Retinal pigment epithelial cell (primary cell): ENCODE measurements around the gene ASPM.

Experiments used
- DNase-seq: peaks from one replicate; pipeline ENCODE4 v3.0.0-alpha.2; 2010; ENCODE audit warnings: low read depth
- H3K4me3 ChIP-seq: 2 replicates; pipeline ENCODE4 v1.5.1; 2011; ENCODE audit warnings: mild to moderate bottlenecking, low read length, control low read depth, moderate library complexity
- TF ChIP-seq, protein P1 (sequence below): conservative IDR thresholded peaks from 2 replicates; pipeline ENCODE4 v1.5.1; 2011; ENCODE audit warnings: low read depth, low read length, control low read depth, inconsistent platforms

Gene ASPM

DNA sequence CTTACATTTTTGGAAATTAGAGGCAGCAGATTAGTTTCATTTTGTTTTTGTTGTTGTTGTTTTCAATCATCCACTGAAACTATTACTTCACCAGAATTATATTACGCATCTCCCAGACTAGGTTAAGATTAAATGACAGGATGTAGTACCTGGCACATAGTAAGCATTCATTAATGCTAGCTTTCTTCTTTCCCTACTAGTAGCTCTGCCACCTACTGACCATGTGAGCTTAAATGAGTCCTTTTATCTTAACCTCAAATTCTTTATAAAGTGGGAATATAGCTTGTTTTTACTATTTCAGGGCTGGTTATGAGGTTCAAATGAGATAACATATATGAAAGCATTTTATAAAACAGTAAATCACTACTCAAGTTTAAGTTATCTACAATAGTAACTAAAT, 10.2 kb upstream of the ASPM start:
- H3K4me3 ChIP-seq: no peak overlapping the region
- TF ChIP-seq, protein P1, sequence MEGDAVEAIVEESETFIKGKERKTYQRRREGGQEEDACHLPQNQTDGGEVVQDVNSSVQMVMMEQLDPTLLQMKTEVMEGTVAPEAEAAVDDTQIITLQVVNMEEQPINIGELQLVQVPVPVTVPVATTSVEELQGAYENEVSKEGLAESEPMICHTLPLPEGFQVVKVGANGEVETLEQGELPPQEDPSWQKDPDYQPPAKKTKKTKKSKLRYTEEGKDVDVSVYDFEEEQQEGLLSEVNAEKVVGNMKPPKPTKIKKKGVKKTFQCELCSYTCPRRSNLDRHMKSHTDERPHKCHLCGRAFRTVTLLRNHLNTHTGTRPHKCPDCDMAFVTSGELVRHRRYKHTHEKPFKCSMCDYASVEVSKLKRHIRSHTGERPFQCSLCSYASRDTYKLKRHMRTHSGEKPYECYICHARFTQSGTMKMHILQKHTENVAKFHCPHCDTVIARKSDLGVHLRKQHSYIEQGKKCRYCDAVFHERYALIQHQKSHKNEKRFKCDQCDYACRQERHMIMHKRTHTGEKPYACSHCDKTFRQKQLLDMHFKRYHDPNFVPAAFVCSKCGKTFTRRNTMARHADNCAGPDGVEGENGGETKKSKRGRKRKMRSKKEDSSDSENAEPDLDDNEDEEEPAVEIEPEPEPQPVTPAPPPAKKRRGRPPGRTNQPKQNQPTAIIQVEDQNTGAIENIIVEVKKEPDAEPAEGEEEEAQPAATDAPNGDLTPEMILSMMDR: peak; percentile 38
- DNase-seq: no peak

DNA sequence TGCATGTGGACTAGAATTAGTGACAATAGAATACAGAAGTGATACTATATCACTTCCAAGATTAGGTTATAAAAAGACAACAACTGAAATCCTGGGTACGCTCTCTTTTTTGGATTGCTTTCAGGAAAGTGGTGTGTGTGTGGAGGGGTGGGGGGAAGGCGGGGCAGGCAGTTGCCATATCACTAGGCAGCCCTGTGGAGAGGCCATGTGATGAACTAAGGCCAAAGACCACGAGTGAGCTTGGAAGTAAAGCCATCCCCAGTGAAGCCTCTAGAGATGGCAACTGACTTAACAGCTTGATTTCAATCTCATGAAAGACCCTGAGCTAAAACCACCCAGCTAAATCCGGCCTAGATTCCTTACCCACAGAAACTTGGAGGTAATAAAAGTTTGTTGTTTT, 6.2 kb upstream of the ASPM start:
- TF ChIP-seq, protein P1: no peak
- no peak overlapping the region for H3K4me3 ChIP-seq
- no peak for DNase-seq

DNA sequence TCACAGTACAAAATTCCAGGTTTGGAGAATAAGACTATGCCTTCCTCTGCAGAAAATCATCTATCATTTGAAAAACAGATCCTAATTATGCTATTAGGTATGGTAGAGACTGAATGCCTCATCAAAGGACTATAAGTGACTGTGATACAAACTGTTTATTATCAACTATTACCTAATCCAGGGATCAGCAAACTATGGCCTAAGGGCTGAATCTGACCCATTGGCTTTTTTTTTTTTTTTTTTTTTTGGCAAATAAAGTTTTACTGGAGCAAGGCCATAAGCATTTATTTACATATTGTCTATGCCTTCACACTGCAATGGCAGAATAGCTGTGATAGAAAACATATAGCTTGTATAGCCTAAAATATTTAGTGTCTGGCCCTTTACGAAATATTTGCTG, 4.7 kb upstream of the ASPM start:
- DNase-seq: no peak
- TF ChIP-seq, protein P1: no peak
- no peak overlapping the region for H3K4me3 ChIP-seq

DNA sequence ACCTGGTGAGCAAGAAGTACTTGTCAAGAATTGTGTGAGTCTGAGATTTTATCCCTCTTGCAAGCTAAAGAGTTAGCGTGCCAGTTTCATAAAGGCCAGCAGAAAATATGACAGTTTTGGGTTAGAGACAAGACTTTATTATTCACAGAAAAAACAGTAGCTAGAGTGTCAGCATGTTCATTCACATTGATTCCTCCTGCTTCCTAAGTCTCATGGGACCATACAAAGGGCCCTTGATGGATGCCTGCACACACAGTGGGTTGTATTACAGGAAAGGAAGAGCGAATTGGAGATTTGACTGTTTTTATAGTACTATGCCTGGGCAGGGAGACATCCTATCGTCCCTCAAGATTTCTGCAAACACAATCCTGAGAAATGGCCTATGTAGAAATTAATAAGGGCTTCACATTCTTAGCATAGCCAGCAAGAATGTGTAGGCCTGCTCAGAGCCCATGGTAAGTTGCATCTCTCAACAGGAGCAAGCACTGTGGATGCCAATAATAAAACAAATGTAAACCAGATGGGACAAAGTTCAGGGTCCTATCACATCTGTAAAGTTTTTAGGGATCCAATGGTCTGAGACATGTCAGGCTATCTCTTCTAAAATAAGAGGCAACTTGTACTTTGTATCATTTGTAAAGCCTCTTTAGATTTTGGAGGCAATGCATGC, 4.0 kb upstream of the ASPM start:
- H3K4me3 ChIP-seq: no peak overlapping the region
- no peak for DNase-seq
- TF ChIP-seq, protein P1: no peak

DNA sequence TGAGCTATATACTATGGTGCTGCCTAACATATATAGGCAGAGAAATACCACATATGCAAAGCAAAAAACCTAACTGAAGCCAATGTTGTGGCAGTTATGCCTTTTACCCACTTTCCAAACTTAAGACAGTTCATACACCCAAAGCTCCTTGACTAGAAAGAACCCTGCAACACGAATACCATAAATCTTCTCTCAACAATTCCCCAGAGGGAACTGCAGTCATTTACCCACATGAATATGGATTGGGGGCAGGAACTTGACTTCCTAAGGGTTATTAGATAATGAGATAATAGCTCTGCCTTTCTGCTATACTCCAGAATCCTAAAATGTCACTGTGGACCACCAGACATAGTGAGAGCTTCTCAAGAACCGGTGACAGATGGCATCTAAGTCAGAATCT, 2.9 kb upstream of the ASPM start:
- TF ChIP-seq, protein P1: no peak
- DNase-seq: no peak

DNA sequence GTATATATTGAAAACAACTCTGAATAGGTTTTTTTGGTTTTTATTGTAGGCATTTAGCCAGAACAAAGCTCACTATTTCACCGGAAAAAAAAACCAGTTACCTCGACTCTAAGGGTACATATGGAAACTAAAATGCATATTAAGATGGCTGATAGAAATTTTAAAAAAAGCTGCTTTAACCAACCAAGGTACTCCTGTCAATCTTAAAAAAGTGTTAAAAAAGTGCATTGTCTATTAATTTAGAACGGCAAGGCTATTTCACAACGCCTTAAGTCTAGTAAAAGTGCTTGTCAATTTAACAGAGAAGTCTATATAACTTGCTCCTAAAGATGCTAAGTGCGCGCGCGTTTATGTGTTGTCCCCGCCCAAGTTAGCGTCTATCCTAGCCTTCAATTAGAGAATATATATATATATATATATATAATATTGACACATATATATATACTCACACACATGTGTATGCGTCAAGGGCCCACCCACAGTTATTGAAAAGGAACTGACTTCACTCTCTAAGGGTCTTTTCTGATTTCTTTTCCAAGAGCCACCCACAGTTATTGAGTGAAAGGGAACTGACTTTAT, 934 bp downstream of the ASPM start:
- no peak for DNase-seq
- TF ChIP-seq, protein P1: no peak
- H3K4me3 ChIP-seq: peak overlapping the region; percentile 68

More for the DNA sequence above, 2.9 kb upstream of the ASPM start:
- H3K4me3 ChIP-seq: no peak overlapping the region
